ENCODE results near the gene PPP5C.
"Not testable (repeated sequence)": the region's sequence is repeated elsewhere in the genome, so short reads cannot be mapped to it uniquely, and the experiment has no call there.

Gene PPP5C

DNA sequence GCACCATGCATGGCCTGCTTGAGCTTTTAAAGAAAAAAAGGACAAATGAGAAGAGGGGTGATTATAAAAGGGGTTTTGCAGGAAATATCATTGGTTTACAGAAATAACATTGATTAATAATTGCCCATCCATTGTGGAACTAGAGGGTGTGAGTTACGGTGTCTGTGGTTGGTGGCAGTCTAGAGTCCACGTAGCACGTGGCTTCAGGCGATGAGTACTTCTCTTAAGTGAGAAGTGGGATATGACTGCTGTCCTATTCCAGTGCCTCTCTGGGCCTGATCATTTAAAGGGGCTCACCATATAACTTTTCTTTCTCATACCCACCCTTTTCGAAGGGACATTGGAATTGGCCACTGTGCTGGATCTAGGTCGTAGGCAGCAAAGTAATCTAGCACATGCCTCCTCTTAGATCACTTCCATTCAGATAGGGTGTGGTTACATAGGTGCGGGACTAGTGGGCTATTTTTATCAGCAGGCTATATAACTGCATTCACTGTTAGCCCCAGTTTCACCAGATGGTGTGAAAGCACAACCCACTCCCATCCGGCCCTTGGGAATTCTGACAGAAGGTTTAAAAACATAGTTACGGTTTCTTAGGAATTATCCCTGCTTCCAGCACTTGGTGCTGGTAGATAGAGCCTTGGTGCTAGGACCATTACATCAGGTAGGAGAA, 19.9 kb downstream of the PPP5C start:
- no peak for DNase-seq (ENCODE audit: low read depth in 2 of 2)

DNA sequence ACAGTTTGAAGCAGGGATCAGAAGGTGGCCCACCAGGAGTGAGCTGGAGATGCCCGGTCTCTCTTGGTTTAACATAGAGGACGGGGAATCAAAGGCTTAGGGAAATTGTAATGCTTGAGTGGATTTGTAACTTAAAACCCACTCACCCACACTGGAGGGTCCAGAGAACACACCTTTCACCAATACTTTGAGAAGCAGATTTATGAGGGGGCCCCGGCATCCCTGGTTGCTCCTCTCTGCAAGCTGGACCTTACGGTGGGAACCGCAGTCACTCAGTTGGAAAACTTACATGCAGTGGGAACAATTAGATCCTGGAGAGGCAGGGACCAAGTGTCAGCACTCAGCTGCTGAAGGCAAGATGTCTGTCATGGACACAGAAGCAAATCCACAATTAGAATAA, 20.5 kb downstream of the PPP5C start:
- no peak for DNase-seq (ENCODE audit: low read depth in 2 of 2)

DNA sequence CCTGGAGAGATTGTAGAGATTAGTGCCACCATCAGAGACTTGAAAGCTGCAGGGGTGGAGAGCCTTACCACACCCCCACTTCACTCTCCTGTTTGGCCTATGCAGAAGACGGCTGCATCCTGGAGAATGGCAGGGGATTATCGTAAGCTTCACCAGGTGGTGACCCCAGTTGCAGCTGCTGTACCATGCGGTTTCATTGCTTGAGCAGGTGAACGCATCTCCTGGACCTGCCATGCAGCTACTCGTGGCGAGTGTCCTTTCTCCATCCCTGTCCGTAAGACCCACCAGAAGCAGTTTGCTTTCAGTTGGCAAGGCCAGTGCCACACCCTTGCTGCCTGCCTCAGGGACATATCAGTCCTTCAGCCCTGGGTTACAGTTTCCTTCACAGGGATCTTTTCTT, 21.2 kb downstream of the PPP5C start:
- no peak for DNase-seq (ENCODE audit: low read depth in 2 of 2)

DNA sequence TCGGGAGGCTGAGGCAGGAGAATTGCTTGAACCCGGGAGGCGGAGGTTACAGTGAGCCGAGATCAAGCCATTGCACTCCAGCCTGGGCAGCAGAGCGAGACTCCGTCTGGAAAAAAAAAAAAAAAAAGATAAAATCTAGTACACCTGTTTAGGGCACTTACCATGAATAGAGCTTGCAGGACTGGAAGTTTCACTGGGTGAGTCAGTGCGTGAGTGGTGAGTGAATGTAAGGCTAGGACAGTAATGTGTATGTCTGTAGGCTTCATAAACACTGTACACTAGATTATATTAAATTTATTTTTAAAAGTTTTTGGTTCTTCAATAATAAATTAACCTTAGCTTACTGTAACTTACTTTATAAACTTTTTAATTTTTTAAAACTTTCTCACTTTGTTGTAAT, 22.9 kb downstream of the PPP5C start:
- no peak for DNase-seq (ENCODE audit: low read depth in 2 of 2)

DNA sequence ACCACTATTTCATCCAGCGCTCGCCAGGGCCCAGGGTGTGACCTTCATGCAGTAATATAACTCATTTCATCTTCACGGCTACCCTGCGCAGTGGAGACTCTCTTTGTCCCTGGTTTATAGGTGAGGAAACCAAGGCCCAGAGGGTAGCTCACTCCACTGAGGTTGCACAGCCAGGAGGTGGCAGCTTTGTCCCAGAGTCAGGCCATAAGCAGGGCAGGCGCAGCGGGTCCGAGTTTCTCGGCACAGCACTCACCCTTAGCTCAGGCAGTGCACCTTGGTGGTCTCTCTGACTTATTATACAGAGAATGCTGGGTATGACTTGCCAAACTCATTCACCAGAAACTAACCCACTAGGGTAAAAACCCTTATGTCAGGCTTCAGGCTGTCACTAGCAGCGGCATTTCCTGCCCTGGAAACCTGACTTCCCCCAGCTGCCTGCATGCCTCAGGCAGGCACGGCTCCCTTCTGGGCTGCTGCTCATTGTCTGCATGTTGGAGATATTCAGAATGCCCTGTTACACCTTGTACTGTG, 24.5 kb downstream of the PPP5C start:
- no peak for DNase-seq (ENCODE audit: low read depth in 2 of 2)

DNA sequence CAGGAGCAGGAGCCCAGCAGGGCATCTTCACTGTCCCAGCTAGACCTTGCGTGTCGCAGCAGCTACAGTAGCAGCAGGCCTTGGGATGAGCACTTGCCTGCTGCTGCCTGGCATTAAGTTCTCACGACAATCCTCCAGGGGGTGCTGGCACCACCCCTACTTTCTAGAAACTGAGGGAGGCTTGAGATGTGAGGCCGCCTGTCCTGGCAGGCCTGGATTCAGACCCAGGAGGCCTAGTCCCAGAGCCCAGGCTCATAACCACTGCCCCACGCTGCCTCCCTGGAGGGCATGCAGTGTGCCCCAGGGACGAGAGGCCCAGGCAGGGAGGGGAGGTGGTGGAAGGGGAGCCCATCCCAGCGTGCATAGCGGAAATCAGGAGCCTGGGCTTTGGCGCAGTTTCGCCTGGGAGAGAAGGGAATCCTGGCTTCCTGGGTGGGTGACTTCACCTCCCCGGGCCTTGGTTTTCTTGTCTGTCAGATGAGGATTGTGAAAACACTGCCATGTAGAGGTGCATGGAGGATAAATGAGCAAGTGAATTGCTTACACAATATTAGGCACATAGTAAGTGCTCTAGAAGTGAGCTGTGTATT, 26.1 kb downstream of the PPP5C start:
- DNase-seq (ENCODE audit: low read depth in 2 of 2) = no peak

DNA sequence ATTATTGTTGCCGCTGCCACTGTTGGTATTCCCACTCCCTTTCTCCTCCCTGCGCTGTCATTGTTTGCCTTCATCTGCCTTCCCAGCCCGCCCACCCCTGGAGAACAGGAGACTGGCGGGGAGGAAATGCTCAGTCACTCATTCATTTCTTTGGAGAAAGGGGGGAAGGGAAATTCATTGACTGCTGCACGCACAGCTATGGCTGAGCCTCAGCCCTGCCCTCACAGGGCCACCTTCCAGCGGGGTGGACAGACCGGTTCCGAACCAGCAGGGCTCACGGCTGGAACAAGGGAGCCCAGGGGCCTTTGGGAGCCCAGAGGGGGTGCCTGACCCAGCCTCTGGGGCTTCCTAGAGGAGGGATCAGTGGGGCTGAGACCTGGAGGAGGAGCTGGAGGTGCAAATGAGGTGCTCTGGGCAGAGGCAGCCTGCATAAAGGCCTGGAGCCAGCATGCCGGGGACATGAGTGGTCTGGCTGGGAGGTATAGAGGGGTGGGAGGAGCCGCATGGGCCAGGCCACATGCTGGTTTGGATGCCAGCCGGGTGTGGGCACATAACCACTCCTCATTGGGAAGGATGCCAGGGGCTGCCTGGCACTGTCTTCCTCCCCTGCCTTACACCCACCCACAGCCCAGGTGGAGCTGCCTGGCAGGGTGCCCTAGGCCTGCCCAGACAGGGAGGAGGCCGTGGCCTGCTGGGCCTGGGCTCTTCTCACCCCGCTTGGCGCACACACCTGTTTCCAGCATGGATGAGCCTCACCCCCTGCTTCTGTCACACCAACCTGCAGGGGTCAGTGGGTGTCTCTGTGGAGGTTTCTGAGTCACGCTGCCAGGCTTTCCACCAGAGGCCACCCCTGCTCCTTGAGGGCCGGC, 26.8 kb downstream of the PPP5C start:
- DNase-seq (ENCODE audit: low read depth in 2 of 2) = no peak

DNA sequence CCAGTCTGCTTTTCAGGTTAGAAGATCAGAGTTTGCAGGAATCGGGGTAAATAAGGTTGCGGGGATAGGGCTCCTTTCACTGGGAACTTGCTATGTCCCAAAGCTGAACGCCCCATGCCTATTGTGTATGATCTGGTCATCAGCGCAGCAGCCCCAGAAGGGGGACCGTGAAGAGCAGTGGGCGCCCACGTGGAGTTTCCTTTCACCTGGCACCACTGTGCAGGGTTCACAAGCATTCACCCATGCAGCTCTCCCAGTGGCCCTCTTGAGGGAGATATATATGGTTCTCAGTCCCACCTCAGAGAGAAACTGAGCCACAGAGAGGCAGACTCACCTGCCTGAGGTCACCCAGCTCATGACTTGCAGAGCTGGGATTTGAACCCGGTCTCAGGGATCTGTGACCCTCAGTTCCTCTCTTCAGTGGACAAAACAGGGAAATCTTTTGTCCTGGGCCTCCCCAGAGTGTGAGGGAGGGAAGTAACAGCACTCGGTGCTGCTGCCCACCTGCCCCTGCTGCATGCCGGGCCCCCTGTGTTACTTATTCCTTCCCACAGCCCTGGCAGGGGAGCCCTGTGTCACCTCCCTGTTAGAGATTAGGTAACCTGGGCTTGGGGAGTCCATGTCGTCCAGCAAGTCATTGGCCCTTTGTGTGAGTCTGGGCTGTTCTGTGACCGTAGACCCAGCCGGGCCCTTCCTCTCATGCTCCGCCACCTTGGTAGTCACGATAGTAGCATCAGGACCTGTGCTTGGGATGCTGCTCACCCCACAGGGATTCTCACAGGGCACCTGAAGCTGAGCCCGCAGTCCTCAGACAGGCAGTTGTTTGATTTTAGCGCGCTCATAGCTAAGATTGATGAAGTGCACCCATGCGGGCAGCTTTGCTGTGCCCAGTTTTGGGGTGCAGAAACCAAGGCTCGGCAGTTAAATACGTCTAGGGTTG, 27.9 kb downstream of the PPP5C start:
- DNase-seq (ENCODE audit: low read depth in 2 of 2) = no peak

DNA sequence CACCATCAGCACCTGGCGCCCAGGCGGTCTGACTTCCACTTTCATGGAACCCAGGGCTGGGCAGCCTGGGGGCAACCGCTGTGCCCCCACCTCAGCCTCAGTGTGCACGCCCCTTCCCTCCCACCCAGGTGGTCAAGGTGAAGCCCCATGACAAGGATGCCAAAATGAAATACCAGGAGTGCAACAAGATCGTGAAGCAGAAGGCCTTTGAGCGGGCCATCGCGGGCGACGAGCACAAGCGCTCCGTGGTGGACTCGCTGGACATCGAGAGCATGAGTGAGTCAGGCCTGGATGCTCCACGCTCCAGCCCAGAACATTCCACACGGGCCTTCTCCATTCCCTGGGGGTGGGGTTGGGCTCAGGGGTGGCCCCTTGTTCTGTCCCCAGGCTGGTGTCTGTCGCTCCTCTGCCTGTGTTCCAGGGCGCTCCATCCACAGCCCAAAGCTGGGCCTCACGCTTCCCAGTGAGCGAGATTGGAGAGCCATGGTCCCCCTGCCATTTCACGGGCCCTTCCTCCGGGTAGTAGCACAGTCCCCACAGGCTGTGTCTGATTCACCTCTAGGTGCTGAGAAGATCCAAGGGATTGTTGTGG, 28.7 kb downstream of the PPP5C start:
- DNase-seq (ENCODE audit: low read depth in 2 of 2) = not testable (repeated sequence)

DNA sequence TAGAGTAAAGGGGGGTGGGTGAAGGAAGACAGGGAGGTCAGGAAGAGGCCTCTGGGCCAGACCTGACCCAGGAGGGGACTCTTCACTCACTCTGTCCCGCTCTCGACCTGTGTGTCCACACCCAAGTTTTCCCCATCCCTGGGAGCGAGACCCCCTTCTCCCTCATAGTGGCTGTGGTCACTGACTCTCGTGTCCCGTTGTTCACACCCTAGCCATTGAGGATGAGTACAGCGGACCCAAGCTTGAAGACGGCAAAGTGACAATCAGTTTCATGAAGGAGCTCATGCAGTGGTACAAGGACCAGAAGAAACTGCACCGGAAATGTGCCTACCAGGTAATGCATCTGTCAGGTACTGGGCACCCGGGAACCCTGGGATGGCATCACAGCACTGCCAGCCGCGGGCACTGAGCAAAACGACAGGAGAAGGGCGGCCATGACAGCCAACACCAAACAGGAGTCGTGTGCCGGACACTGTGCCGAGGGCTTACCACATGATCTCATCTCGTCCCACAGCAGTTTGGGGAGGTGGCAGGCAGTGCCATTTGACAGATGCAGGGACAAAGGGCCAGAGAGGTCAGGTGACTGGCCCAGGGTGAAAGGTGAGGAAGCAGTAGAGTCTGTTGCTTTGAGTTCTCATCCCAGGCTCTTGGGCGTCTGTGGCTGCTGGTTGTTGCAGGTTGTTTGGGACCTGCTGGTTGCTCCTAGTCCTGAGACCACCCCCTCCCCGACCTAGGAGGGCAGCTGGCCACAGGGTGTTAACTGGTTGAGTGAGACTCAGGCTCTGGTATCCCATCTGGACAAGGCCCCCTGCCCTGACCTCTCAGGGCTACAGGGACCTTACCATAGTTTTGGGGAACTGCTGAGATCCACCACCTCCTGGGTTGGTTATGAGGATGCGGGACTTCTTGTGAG, 29.6 kb downstream of the PPP5C start:
- DNase-seq (ENCODE audit: low read depth in 2 of 2) = no peak

DNA sequence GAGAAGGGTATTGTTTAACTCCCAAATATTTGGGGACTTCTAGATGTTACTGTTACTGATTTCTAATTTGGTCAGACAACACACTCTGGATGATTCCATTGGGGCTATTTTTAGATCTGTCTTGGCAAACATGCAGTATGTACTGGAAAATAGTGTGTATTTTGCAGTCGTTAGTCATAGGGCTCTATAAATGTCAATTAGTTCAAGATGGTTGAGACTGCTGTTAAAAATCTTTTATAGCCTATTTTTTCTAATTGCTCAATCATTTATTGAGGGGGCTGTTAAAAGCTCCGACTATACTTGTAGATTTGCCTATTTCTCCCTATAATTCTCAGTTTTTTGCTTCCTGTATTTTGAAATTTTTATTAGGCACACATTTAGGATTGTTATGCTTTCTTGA, 31.4 kb downstream of the PPP5C start:
- DNase-seq (ENCODE audit: low read depth in 2 of 2) = no peak

DNA sequence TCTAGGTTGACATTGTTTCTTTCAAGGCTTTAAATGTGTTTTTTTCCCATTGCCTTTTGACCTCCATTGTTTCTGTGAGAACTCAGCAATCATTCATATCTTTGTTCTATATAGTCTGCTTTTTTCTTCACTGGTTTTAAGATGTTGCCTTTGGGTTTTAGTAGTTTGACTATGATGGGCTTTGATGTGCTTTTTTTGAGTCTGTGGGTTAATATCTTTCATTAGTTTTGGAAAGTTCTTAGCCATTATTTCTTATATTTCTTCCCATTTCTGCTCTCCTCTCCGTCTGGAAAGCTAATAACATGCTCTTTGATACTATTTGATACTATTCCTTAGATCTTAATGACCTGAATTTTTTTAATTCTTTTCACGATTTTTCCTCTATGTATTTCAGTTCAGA, 33.8 kb downstream of the PPP5C start:
- DNase-seq (ENCODE audit: low read depth in 2 of 2) = no peak

DNA sequence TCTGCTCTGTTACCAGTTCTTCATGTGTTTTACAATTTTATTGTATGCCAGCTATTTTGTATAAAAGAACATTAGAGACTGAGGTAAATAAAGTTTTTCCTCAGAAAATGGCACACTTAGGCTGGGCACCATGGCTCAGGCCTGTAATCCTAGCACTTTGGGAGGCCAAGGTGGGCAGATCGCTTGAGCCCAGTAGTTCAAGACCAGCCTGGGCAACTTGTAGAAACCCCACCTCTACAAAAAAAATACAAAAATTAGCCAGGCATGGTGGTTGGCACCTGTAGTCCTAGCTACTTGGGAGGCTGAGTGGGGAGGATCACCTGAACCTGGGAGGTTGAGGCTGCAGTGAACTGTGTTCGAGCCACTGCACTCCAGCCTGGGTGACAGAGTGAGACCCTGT, 34.5 kb downstream of the PPP5C start:
- no peak for DNase-seq (ENCODE audit: low read depth in 2 of 2)

DNA sequence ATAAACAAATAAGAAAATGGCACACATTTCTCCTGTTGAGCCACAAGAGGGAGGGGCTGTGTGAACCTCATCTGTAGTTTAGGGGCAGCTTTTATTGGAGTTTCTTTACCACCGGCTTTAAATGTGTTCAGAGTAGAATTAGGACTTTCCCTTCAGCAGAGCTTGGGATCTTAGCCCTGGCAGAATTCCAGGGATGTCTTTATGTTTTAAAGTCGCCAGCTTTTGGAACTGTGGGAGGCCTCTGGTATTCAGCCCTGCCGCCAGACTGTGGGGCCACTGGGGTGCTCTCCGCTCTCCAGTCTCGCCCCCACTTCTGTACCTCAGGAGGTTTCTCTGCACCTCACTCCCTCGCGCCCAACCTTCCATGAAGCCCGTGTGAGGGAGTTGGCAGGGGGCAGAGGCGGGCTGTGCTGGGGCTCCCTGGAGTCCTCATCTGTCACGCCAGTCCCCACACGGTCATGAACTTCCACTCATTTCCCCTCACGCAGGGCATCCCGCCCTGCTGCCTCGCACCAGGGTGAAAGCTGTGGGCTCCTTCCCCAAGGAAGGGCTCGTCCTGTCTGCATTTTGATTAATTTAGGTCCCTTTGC, 35.0 kb downstream of the PPP5C start:
- DNase-seq (ENCODE audit: low read depth in 2 of 2) = no peak

DNA sequence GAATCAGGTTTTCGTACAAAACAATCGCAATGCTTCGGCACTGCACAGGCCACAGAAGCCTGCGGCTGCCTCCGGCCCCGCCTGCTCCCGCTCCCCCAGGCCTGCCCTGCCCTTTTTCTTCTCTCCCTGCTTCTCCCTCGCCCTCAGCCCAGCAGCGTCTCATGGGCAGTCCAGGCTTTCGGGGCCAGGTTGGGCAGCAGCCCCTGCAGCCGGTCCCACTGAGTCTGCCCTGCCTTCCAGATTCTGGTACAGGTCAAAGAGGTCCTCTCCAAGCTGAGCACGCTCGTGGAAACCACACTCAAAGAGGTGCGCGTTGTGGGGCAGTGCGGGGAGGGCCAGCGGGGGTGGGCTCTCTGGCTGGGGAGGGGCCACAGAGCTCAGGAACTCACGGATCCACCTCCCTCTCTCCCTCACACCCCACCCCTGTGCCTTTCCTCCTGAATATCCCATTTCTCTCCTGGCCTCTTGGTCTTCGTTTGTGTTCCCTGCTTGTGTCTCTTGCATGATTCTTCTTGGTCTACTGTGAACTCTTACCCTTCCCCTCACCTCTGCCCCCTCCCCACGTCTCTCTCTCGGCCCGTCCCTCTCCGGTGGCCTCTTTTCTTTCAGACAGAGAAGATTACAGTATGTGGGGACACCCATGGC, 36.4 kb downstream of the PPP5C start:
- DNase-seq (ENCODE audit: low read depth in 2 of 2) = no peak

DNA sequence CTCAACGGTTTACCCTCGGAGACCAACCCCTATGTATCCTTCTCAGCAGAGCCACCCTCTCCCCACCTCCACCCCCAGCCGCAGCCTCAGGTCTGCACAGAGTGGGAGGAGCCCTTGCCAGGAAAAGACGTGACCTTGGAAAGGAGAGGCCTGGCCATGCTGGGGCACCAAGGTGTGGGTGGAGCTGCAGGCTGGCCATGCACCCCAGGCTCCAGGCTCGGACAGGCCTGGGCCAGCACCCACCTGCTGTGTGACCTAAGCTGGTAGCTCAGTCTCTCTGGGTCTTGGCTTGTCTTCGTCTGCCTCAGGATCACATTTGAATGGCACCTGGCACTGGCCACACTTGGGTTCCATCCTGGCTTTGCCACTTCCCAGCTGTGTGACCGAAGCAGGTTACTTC, 37.0 kb downstream of the PPP5C start:
- DNase-seq (ENCODE audit: low read depth in 2 of 2) = no peak

DNA sequence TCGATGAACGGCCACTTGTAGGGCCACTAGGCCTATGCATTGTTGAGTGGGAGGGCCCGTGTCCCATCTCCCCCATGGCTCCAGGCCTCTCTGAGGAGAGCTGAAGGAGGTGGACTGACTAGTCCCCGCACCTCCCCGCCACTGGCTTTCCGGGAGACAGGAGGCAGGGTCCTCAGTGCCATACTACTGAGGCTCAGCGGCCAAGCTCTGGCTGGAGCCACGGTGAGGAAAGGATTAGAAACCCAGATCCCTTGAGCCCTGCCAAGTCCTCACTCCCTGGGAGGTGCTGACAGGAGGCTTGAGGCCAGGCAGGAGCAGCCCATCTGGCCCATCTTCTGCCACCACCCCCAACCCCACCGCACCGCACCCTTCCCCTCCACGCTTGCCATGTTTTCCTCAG, 37.5 kb downstream of the PPP5C start:
- no peak for DNase-seq (ENCODE audit: low read depth in 2 of 2)

DNA sequence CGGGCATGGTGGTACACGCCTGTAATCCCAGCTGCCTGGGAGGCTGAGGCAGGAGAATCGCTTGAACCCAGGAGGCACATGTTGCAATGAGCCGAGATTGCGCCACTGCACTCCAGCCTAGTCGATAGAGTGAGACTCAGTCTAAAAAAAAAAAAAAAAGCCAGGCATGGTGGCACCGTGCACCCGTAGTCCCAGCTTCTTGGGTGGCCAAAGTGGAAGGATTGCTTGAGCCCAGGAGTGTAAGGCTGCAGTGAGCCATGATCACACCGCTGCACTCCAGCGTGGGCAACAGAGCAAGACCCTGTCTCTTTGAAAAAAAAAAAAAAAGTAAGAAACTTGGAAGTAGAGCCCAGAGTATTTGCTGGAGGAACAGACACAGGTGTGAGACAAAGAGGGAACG, 38.7 kb downstream of the PPP5C start:
- no peak for DNase-seq (ENCODE audit: low read depth in 2 of 2)

DNA sequence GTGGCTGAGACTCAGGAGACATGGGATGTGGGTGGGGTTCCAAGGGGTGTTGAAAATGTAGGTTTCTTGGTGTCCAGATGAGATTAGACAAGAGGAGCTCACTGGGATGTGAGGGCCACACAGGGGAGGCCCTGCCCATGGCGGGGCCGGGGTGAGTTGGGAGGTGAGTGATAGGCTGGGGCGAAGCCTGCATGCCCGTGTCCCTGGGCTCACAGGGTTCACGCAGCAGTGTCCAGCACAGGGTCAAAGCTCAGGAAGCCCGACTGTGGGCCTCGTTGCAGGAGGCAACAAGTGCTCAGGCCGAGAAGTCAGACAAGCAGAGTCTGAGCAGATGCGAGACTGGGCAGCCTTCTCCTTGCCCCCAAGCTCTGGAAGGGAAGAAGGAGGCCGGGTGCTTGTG, 39.3 kb downstream of the PPP5C start:
- no peak for DNase-seq (ENCODE audit: low read depth in 2 of 2)
